GM10248 (cell line): ENCODE data around the gene FUCA1.

Source experiments
- CTCF ChIA-PET: fragments of 300-600 bp; sonication (Branson Sonifier 250); formaldehyde crosslinking; extraction: SDS; loops from one replicate; lab custom pipeline; 2021; ENCODE audit warnings: antibody characterized with exemption; lab: Yijun Ruan, JAX
- POLR2A ChIA-PET: fragments of 350-650 bp; sonication (Branson Sonifier 250); formaldehyde crosslinking; extraction: SDS; loops from one replicate; lab custom pipeline; 2020; ENCODE audit warnings: antibody characterized with exemption; lab: Yijun Ruan, JAX
- DNase-seq: peaks from one replicate; pipeline ENCODE4 v3.0.0; 2012; ENCODE audit errors: extremely low spot score
- TF ChIP-seq, protein P1 (sequence below): IDR thresholded peaks from 2 replicates; pipeline ENCODE4 v1.5.1; 2012; ENCODE audit warnings: mild to moderate bottlenecking, low read depth; ENCODE audit errors: extremely low read depth, missing control alignments, control extremely low read depth

Gene FUCA1

DNA sequence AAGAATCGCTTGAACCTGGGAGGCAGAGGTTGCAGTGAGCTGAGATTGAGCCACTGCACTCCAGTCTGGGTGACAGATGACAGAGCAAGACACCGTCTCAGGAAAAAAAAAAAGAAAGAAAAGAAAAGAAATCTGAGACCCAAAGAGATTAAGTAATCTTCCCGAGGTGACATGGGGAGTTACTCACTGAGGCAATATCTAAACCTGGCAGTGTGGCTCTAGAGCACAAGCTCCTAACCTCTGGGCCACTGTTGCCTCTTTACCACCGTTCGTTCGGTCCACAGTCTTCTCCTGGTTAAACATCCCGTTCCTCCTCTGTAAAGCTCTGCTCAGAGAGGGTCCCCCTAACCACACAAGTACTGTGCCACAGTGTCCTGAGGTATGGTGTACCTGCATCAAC lies 44.3 kb downstream of the FUCA1 start:
- no peak for DNase-seq
- ChIA-PET POLR2A (no interaction called here), CTCF (interaction anchor here (2.3 to 14.2 kb wide), 3 partner anchors 14 to 107 kb away, joined by 6 to 185 read pairs (median 16); no protein-coding TSS in a partner anchor)
- TF ChIP-seq, protein P1, sequence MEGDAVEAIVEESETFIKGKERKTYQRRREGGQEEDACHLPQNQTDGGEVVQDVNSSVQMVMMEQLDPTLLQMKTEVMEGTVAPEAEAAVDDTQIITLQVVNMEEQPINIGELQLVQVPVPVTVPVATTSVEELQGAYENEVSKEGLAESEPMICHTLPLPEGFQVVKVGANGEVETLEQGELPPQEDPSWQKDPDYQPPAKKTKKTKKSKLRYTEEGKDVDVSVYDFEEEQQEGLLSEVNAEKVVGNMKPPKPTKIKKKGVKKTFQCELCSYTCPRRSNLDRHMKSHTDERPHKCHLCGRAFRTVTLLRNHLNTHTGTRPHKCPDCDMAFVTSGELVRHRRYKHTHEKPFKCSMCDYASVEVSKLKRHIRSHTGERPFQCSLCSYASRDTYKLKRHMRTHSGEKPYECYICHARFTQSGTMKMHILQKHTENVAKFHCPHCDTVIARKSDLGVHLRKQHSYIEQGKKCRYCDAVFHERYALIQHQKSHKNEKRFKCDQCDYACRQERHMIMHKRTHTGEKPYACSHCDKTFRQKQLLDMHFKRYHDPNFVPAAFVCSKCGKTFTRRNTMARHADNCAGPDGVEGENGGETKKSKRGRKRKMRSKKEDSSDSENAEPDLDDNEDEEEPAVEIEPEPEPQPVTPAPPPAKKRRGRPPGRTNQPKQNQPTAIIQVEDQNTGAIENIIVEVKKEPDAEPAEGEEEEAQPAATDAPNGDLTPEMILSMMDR, result no peak

DNA sequence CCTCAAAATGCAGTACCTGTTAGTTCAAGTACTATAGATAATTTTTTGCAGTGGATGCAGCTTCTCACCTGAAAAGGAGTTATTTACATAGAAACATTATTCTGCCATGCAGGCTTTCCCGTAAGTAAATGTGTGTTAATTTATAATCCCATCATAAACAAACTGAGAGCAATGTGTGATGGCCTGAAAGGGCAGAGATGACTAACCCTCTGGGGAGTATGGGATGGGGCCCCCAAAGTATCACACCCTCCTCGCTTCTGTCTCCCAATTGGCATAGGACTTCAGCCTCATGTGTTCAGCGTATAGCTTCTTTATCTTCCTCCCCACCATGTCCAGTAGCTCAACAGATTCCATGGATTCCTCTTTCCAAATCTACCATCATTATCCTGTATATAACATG lies 50.5 kb downstream of the FUCA1 start:
- TF ChIP-seq, protein P1, result no peak
- POLR2A ChIA-PET, result no interaction called here
- DNase-seq, result no peak
- CTCF ChIA-PET, result interaction anchor here (0.6 to 14.2 kb wide), 6 partner anchors 8 to 101 kb away, joined by 3 to 185 read pairs (median 4); no protein-coding TSS in a partner anchor

DNA sequence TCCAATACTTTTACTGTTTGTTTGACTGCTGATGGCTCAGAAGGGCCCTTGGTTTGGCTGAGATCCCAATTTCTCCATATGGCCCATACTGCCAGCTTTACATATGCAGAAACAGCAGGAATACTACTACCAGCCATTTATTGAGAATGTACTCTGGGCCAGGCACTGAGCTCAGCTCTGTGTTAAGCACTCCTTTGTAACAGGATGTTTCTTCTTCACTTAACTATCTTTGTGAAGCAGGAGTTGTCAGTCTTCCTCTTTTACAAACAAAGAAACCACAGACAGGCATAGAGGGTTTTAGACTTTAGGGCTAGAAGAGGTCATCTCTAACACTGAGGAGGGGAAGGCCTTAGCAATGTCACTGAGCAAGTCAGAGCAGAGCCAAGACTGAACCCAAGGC lies 51.2 kb downstream of the FUCA1 start:
- DNase-seq, result no peak
- ChIA-PET POLR2A (no interaction called here), CTCF (interaction anchor here (1.2 to 14.2 kb wide), 5 partner anchors 7 to 102 kb away, joined by 3 to 185 read pairs (median 6); no protein-coding TSS in a partner anchor)
- TF ChIP-seq, protein P1, result no peak

DNA sequence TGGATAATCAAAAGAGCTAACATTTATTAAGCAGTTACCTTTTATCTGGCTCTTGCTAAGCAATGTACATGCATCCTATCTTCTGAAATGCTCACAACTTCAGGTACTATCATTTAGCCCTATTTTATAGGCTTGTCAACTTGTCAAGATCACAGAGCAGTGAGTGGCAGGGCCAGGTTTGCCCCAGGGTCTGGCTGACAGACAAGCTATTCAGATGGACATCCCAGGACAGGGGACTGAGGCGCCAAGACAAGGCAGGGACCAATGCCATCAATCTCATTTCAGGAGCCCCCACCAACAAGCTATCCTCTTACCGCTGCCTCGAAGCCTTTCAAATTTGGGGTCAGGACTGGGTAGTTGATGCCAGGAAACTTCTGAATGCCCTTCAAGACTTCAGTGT lies 51.7 kb downstream of the FUCA1 start:
- ChIA-PET POLR2A (interaction anchor here (0.7 kb wide), 1 partner anchor 64 kb away, joined by 3 read pairs; no protein-coding TSS in a partner anchor), CTCF (interaction anchor here (1.2 to 14.2 kb wide), 5 partner anchors 7 to 102 kb away, joined by 3 to 185 read pairs (median 6); no protein-coding TSS in a partner anchor)
- TF ChIP-seq, protein P1, result no peak
- no peak for DNase-seq

DNA sequence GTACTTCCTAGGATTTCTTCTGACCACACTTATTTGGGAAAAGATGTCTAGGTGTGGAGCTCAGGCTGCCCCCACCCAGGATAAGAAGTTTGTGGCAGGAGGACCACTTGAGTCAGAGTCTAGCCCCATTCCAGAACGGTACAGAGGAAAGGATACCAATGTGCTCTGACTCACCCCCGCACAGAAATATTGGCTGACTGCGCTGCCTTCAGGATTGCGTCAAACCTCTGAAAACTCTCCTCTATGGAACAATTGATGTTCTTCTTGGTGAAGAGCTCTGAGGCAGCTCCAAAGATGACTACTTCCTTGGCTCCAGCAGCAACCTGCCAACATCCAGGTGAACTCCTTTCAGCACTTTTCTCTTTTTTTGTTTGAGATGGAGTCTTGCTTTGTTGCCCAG lies 54.1 kb downstream of the FUCA1 start:
- CTCF ChIA-PET, result interaction anchor here (0.9 to 12.5 kb wide), 4 partner anchors 9 to 105 kb away, joined by 3 to 185 read pairs (median 174); partner anchors contain the start of genes GALE, HMGCL and LYPLA2
- TF ChIP-seq, protein P1, result no peak
- no peak for DNase-seq
- POLR2A ChIA-PET, result interaction anchor here (0.5 kb wide), 1 partner anchor 228 kb away, joined by 4 read pairs; no protein-coding TSS in a partner anchor

DNA sequence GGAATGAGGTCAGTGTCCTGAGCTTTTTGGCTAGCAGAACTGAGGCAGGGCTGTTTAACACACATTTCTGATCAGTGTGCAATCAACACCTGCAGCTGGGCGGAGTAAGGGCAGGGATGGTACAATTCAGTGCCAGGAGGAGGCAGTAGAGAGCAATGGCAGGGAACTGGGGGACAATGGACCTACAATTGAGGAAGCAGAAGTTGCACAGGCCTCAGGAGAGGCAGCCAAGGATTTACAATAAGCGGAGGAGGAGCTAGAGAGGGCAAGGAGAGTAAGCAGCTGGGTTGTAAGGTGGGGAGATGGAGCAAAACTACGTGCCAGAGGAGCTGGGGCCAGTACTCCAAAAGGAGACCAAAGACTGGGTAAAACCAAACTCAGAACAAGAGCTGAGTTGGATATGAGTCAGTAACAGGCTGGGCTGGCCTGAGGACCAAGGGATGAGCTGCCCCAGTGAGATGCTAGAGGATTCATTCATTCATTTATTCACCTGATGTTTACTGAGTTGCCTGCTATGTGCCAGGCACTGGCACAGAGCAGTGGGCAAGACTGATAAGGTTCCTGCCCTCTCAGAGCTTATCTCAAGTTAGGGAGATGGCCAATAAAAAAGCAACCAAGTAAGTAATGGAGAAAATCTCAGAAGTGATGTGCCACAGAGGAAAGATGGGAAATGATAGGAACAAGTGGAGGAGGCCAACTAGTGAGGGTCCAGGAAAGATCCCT lies 57.1 kb downstream of the FUCA1 start:
- ChIA-PET POLR2A (interaction anchor here (0.5 to 1.1 kb wide), 3 partner anchors 14 to 377 kb away, joined by 3 to 7 read pairs (median 4); partner anchors contain the start of gene HMGCL), CTCF (interaction anchor here (0.6 to 12.5 kb wide), 50 partner anchors 12 to 477 kb away, joined by 3 to 185 read pairs (median 5); partner anchors contain the start of genes CNR2, FUCA1, GALE and HMGCL)
- TF ChIP-seq, protein P1, result peak; percentile 76
- peak; percentile 75 for DNase-seq
